Hematopoietic multipotent progenitor cell treated with erythropoietin and hydrocortisone succinate and interleukin-3 and kit ligand, for 17 days (in vitro differentiated cells): ENCODE results near the gene MAD1L1.

Experiments used
- DNase-seq: peaks from one replicate; pipeline ENCODE4 v3.0.0-alpha.2; 2015; ENCODE audit warnings: low spot score

MAD1L1 gene

GRCh38 chr7:2102375-2102723 lies 130.4 kb downstream of the MAD1L1 start:
- no peak for DNase-seq

DNA sequence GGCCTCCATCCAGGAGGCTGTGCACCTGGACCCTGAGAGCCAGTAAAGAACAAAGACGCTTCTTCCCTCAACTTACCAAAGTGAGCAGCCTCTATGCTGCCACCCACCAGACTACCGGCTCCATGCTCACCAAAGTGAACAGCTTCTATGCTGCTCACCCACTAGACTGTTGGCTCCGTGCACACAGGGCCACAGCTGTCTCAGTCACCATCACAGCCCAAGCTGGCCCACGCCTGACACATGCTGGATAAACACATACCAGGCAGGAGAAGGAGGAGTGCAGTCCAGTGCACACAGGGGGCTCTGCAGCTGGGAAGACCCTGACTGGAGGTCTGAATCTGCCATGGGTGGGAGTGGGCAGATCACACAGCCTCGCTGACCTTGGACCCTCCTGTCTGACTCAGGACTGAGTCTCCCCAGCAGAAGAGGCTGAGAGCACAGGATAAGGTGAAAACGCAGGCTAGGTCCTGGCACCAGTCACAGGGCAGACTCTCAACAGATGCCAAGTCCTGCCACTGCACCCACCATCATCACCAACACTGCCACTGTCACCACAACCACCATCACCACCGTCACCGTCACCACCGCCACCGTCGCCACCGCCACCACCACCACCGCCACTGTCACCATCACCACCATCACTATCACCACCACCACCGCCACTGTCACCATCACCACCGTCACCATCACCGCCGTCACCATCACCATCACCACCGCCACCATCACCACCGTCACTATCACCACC lies 130.9 kb downstream of the MAD1L1 start:
- no peak for DNase-seq

- no peak for DNase-seq
Measured at GRCh38 chr7:2100278-2101208, 132.2 kb downstream of the MAD1L1 start.

DNA sequence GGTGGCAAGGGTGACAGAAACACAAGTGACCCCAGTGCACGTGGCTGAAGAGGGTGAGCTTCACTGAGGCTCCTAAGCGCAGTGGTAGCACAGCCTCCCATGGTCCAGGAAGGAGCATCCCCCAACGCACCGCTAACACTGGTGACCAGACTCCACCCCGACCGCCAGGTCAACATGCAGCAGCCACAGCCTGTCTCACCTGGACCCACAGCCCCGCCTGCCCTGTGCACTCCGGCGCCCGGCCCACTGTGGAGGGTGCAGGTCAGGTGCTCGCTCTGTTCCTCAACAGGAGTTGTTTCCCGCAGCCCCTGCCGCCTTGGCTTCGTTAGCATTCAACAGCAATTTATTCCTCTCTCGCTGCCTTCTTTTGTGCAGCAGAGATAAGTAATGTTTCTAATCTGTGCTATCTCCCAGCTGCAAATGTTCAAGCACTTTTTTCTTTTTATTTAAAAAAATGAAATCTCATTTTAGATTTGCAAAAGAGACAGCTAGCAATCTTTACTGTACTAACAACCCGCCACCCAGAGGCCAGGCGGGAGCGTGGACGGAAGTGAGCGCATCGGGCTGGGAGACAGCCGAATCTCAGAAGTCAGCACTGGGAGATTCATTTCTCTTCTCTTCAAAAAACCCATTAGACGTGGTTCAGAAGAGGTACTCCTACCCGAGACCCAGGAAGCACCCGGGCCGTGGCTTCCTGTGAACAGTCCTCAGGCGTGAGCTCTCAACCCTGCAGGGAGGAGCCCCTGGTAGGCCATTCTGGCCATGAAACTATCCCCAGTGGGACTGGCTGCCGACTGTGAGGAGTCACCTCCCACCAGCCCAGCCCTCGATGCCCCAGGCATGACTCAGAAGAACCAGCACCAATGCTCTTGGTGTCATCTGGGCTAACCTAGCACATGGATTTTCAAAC lies 133.4 kb downstream of the MAD1L1 start:
- no peak for DNase-seq

GRCh38 chr7:2098496-2098895 lies 134.2 kb downstream of the MAD1L1 start:
- no peak for DNase-seq

- no peak for DNase-seq
Measured at GRCh38 chr7:2098056-2098455, 134.7 kb downstream of the MAD1L1 start.

- no peak for DNase-seq
Measured at GRCh38 chr7:2097492-2097891, 135.3 kb downstream of the MAD1L1 start.

DNA sequence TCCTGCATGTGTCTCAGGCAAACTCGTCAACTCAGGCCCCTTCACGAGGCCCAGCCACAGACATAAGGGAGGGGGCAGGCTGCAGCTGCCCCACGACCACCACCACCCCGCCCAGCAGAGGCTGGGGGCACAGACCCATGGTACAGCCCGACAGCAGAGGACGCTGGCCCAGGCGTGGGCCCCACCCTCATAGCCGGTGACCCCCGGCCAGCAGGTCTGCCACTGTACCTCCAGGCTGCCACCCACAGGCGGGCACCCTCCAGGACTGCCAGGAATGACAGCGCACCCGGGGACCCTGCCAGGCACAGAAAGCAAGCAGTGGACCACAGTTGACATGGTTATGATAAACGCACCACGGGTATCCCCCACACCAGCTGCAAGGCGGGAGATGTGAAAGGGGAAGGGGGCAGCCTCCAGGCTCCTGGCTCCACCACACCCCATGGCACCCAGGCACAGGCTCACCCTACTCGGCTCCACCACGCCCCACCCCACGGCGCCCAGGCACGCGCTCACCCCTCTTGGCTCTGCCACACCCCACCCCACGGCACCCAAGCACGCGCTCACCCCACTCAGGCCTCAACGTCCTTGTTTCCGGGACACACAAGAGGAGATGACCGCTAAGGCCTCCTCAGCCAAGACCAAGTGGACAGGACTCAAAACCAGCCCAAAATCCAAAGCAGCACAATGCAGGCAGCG lies 135.9 kb downstream of the MAD1L1 start:
- DNase-seq: no peak

- DNase-seq: no peak
Measured at GRCh38 chr7:2095436-2095835, 137.3 kb downstream of the MAD1L1 start.

GRCh38 chr7:2094454-2095045 lies 138.2 kb downstream of the MAD1L1 start:
- DNase-seq: no peak

GRCh38 chr7:2093843-2094220 lies 138.9 kb downstream of the MAD1L1 start:
- DNase-seq: no peak

GRCh38 chr7:2093215-2093842 lies 139.4 kb downstream of the MAD1L1 start:
- no peak for DNase-seq

- no peak for DNase-seq
Measured at GRCh38 chr7:2092279-2092678, 140.5 kb downstream of the MAD1L1 start.

DNA sequence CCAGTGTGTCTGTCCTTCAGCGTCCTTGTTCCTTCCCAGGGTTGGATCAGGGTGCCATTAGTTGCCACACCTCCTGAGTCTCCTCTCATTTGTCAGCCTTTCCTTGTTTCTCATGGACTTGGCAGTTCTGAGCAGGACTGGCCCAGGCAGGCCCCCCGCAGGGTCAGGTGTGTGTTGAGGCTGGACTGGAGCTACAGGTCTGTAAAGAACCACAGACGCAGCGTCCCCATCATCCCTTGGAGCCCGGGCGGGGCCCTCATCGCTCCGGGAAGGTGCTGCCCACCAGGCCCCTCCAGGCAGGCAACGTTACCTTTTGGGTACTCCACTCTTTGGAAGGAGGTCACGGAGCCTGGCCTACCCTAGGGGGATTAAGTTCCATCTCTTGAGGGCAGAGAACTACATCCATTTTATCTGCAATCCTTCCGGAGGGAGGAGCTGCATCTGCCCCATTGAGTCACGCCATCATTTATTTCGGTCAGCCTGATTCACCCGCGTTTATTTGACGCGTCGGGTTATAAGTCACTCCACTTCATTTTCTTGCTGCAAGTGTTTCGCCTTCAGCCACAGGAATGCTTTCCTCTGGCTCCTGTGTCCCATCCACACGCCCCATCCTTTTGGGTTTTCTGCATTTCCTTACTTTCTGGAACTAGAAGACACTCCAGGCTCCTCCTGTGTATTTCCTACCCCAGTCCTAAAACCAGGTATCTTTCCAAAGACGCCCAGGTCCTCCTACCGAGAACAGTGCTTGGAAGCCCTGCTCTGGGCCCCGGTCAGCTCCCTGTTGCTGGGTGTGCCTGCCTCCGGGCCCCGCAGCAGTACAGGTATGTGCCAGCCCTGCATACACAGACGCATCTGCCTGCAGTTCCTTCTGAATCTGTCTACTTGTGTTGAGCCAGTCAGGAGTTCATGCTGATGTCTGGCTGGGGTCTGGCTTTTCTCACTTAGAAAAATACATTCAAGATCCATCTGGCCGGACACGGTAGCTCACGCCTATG lies 141.9 kb downstream of the MAD1L1 start:
- no peak for DNase-seq

GRCh38 chr7:2088801-2089200 lies 143.9 kb downstream of the MAD1L1 start:
- no peak for DNase-seq

- DNase-seq: no peak
Measured at GRCh38 chr7:2087744-2088143, 145.0 kb downstream of the MAD1L1 start.

DNA sequence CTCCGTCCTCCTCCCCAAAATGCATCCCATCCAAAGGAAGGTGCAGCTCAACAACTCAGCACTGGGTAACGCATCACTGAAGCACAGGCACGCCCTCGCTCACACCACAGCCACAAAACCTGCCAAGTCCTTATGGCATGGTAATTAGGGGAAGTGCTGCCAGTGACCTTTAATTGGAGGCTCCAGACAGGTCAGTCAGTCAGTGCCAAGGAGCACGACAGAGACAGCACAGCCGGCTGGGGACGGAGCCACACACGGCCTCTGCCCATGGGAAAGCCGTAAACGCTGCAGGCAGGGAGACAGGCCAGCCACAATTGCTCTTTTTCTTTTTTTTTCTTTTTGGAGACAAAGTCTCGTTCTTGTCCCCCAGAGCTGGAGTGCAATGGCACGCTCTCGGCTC lies 146.5 kb downstream of the MAD1L1 start:
- DNase-seq: no peak

- DNase-seq: no peak
Measured at GRCh38 chr7:2085804-2086203, 146.9 kb downstream of the MAD1L1 start.

- no peak for DNase-seq
Measured at GRCh38 chr7:2084781-2085505, 147.8 kb downstream of the MAD1L1 start.
